NB4 (cell line): ENCODE data around the gene FLT1.

ENCODE experiments used
- MYC ChIP-seq: IDR thresholded peaks from 2 replicates; pipeline ENCODE4 v1.6.1; 2011; ENCODE audit warnings: low read depth, low read length
- POLR2A ChIP-seq: IDR thresholded peaks from 2 replicates; pipeline ENCODE4 v1.6.1; 2011; ENCODE audit warnings: mild to moderate bottlenecking; ENCODE audit not compliant: insufficient read length; ENCODE audit errors: extremely low read depth
- TF ChIP-seq, protein P1 (sequence below): IDR thresholded peaks from one replicate; pipeline ENCODE4 v1.5.1; 2012; ENCODE audit warnings: low read depth, low read length
- TF ChIP-seq, protein P2 (sequence below): IDR thresholded peaks from 2 replicates; pipeline ENCODE4 v1.6.1; 2011; ENCODE audit warnings: low read depth, low read length

DNA sequence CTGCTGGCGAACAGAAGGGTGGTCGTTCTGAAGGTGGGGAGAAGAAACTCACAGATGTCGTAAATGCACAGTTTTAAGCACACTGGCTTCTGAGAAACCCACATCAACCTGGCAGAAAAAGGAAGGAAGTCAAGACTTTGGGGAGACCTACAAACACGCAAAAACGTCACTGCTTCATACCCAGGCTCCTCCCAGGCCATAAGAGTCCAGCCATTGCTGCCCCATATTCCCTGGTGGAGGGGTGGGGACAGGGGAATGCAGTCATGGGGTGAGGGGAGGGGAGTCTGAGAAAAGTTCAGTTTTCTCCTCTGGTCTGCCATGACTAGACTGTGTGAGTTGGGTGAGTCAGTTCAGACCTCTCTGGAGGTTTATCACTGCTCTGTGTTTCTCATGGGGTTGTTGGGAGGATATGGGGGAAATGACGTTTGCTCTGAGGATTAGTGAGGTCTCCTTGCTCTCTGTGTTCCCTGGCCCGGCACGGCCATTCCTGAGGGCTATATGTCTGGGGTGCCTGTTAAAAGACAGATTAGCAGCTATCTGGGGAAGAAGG, 139.0 kb downstream of the FLT1 start:
- TF ChIP-seq, protein P1, sequence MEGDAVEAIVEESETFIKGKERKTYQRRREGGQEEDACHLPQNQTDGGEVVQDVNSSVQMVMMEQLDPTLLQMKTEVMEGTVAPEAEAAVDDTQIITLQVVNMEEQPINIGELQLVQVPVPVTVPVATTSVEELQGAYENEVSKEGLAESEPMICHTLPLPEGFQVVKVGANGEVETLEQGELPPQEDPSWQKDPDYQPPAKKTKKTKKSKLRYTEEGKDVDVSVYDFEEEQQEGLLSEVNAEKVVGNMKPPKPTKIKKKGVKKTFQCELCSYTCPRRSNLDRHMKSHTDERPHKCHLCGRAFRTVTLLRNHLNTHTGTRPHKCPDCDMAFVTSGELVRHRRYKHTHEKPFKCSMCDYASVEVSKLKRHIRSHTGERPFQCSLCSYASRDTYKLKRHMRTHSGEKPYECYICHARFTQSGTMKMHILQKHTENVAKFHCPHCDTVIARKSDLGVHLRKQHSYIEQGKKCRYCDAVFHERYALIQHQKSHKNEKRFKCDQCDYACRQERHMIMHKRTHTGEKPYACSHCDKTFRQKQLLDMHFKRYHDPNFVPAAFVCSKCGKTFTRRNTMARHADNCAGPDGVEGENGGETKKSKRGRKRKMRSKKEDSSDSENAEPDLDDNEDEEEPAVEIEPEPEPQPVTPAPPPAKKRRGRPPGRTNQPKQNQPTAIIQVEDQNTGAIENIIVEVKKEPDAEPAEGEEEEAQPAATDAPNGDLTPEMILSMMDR, result no peak
- TF ChIP-seq POLR2A (no peak), MYC (no peak)
- TF ChIP-seq, protein P2, sequence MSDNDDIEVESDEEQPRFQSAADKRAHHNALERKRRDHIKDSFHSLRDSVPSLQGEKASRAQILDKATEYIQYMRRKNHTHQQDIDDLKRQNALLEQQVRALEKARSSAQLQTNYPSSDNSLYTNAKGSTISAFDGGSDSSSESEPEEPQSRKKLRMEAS, result no peak
